ENCODE data around the gene PBX2.

GRCh38 chr6:32163559-32164258 is 26.3 kb downstream of the PBX2 start:
- TF ChIP-seq CTCF (conservative IDR thresholded peaks at IDR 0.05; ENCODE audit: low read depth, low read length) (no peak), EZH2 (IDR thresholded peaks at IDR 0.05; ENCODE audit: borderline replicate concordance, low read depth, low read length, poor library complexity, severe bottlenecking) (no peak)

All from A673 (cell line).